Upper lobe of left lung (tissue), 6 donors: ENCODE data around the gene DOCK10. TPM values are rescaled to one million over a fixed set of nuclear protein-coding genes. Genes with fewer than 3 reads are reported as not detected.

Experiments
- ATAC-seq, 2 donors: fragments of 200-7000 bp; cut with Tn5 transposase; one replicate each; pipeline ENCODE4 v1.9.1; 2022; ENCODE audit warnings: mild to moderate bottlenecking in 2 of 2, moderate library complexity in 2 of 2; ENCODE audit not compliant: low FRiP score in 2 of 2
- DNase-seq, 2 donors: peaks; one replicate each; pipeline ENCODE4 v3.0.0-alpha.2; 2019 to 2020
- H3K27ac ChIP-seq, 4 donors: fragments of 200-600 bp; sonication (generic); one replicate each; pipeline ENCODE4 v1.5.1; 2016 to 2019
- H3K27me3 ChIP-seq, 4 donors: fragments of 200-600 bp; sonication (generic); one replicate each; pipeline ENCODE4 v1.5.1; 2017 to 2019
- H3K36me3 ChIP-seq, 4 donors: fragments of 200-600 bp; sonication (generic); one replicate each; pipeline ENCODE4 v1.5.1; 2016 to 2019
- H3K4me1 ChIP-seq, 4 donors: fragments of 200-600 bp; sonication (generic); one replicate each; pipeline ENCODE4 v1.5.1; 2018 to 2019
- H3K4me3 ChIP-seq, 4 donors: fragments of 200-600 bp; sonication (generic); one replicate each; pipeline ENCODE4 v1.5.1; 2017 to 2019; ENCODE audit warnings: mild to moderate bottlenecking in 2 of 4, moderate library complexity in 1 of 4
- H3K9me3 ChIP-seq, 4 donors: fragments of 200-600 bp; sonication (generic); one replicate each; pipeline ENCODE4 v1.5.1; 2018 to 2019
- EP300 ChIP-seq, 4 donors: sonication (generic); formaldehyde crosslinking; IDR thresholded peaks; one replicate each; pipeline ENCODE4 v1.5.1; 2017; ENCODE audit warnings: antibody characterized with exemption in 4 of 4, control low read depth in 2 of 4
- POLR2A ChIP-seq, 4 donors: fragments of 450-650 bp; IDR thresholded peaks; one replicate each; pipeline ENCODE4 v1.5.1; 2016 to 2017; ENCODE audit warnings: antibody characterized with exemption in 4 of 4, mild to moderate bottlenecking in 2 of 4
- POLR2AphosphoS5 ChIP-seq, 2 donors: sonication (generic); formaldehyde crosslinking; IDR thresholded peaks; one replicate each; pipeline ENCODE4 v1.5.1; 2017; ENCODE audit warnings: antibody characterized with exemption in 2 of 2
- WGBS, 2 donors: methylation state at CpG; one replicate each; pipeline ENCODE4 v1.1.5; 2017 to 2018; 5-methylcytosine and 5-hydroxymethylcytosine counted together
- total RNA-seq, 6 donors: library from RNA; depleted of rRNA in 4 of 6; stranded (reverse); fragments of >200 nt in 4 of 6; gene quantifications; one replicate each; pipeline versions ENCODE4 v1.1.0 to v1.2.1, GENCODE V29; 2016 to 2021
- TF ChIP-seq, protein P1 (sequence below), 6 experiments: fragments of 450-650 bp in 4 of 6; fragments of 200-600 bp in 2 of 6; sonication (generic) in 2 of 6; IDR thresholded peaks; one replicate each; pipeline ENCODE4 v1.5.1; 2016 to 2019; ENCODE audit warnings: antibody characterized with exemption in 6 of 6
- donor health status: DM: no; HTN: no; CAD: no; lungs with moderate emphysema.
- donor health status: DM: no; HTN: yes; CAD: no; lungs with severe emphysema.

DOCK10 gene
- total RNA-seq, 6 donors from 2014 or later: 17.6 to 127 (median 39.9) TPM

DNA sequence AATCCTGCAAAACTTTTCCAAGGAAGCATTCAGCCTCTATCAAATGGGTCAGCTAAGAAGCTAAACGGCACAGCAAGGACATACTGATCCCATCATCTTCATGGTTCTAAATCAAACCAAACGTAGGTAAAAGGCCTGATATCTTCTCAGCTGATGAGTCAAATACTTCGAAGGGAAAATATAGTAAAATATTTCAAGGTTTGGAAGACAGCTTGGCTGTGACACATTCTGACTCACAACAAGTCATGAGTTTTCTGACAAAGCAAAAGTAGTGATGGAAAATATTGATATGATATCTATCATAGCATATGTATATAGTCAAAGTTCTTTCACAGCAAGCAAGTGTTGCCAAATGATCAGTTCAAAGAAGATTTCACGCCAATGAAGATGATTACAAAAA is 31.5 kb downstream of the DOCK10 start:
- H3K9me3 ChIP-seq: no peaks in the 10 kb centered on the region
- no peak for TF ChIP-seq POLR2A (IDR thresholded peaks at IDR 0.05)
- TF ChIP-seq, protein P1, sequence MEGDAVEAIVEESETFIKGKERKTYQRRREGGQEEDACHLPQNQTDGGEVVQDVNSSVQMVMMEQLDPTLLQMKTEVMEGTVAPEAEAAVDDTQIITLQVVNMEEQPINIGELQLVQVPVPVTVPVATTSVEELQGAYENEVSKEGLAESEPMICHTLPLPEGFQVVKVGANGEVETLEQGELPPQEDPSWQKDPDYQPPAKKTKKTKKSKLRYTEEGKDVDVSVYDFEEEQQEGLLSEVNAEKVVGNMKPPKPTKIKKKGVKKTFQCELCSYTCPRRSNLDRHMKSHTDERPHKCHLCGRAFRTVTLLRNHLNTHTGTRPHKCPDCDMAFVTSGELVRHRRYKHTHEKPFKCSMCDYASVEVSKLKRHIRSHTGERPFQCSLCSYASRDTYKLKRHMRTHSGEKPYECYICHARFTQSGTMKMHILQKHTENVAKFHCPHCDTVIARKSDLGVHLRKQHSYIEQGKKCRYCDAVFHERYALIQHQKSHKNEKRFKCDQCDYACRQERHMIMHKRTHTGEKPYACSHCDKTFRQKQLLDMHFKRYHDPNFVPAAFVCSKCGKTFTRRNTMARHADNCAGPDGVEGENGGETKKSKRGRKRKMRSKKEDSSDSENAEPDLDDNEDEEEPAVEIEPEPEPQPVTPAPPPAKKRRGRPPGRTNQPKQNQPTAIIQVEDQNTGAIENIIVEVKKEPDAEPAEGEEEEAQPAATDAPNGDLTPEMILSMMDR (IDR thresholded peaks at IDR 0.05): no peak
- TF ChIP-seq EP300 (IDR thresholded peaks at IDR 0.05): no peak
- no peak for TF ChIP-seq POLR2AphosphoS5 (IDR thresholded peaks at IDR 0.05)
- H3K27me3 ChIP-seq: no peaks in the 10 kb centered on the region
- DNase-seq (no peak), ATAC-seq (no peak)
- no peak overlapping the region for H3K27ac ChIP-seq
- peaks cover 0 to 3% (median 0%) of the 10 kb centered on the region in 4 donors for H3K4me1 ChIP-seq
- H3K4me3 ChIP-seq: no peak overlapping the region
- no peaks in the 10 kb centered on the region for H3K36me3 ChIP-seq
- 83 to 84% methylated on average over 4 of the region's 4 CpGs for whole genome bisulfite sequencing, 2 donors

DNA sequence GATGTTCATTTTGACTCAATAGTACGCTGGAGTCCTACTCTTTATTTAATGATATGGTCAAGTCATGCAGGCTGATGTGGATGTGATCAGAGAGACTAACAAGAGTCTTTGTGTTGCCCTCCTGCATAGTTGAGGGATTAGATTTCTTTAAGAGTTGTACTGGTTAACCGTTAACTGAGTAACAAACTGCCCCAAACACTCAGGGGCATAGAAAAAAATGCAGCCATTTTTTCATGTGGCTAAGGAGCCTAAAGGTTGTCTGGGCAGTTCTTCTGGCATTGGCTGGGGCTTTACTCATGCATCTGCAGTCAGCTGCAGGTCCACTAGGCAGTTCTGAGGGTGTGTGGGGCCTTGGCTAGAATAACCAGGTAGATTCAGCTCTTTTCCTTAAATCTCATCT is 32.5 kb downstream of the DOCK10 start:
- TF ChIP-seq, protein P1 (IDR thresholded peaks at IDR 0.05): no peak
- TF ChIP-seq EP300 (IDR thresholded peaks at IDR 0.05) (no peak), POLR2A (IDR thresholded peaks at IDR 0.05) (no peak)
- WGBS, 2 donors: 70 to 71% methylated on average over 2 of the region's 2 CpGs
- Histone ChIP-seq H3K4me1 (peaks cover 0 to 3% (median 0%) of the 10 kb centered on the region in 4 donors), H3K4me3 (no peak overlapping the region), H3K9me3 (no peaks in the 10 kb centered on the region), H3K27me3 (no peaks in the 10 kb centered on the region), H3K27ac (no peak overlapping the region), H3K36me3 (no peaks in the 10 kb centered on the region)
- DNase-seq: no peak
- no peak for ATAC-seq

DNA sequence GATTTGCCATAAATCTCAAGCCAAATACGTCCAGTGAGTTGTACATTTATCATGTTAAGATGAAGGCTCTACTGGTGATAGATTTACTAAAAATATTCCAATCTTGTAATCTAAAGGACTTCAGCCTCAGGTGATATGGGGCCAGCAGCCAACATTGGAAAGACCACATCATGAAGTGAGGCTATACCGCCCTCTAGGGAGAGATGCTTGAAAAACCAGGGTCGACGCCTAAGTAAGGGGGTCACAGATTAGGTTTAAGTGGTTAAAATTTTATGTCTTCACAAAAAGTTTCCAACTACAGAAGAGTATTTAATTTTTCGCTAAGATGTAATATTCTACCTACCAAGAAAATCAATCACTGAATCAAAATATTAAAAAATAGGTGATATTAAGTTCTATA is 33.3 kb downstream of the DOCK10 start:
- no peaks in the 10 kb centered on the region for H3K27me3 ChIP-seq
- no peak overlapping the region for H3K4me3 ChIP-seq
- no peaks in the 10 kb centered on the region for H3K36me3 ChIP-seq
- ATAC-seq (no peak), DNase-seq (no peak)
- no peaks in the 10 kb centered on the region for H3K9me3 ChIP-seq
- peaks cover 0 to 3% (median 0%) of the 10 kb centered on the region in 4 donors for H3K4me1 ChIP-seq
- TF ChIP-seq EP300 (IDR thresholded peaks at IDR 0.05): no peak
- TF ChIP-seq, protein P1 (IDR thresholded peaks at IDR 0.05): no peak
- no peak for TF ChIP-seq POLR2A (IDR thresholded peaks at IDR 0.05)
- no peak for TF ChIP-seq POLR2AphosphoS5 (IDR thresholded peaks at IDR 0.05)
- H3K27ac ChIP-seq: no peak overlapping the region
- 70 to 72% methylated on average over 5 of the region's 5 CpGs for WGBS, 2 donors

DNA sequence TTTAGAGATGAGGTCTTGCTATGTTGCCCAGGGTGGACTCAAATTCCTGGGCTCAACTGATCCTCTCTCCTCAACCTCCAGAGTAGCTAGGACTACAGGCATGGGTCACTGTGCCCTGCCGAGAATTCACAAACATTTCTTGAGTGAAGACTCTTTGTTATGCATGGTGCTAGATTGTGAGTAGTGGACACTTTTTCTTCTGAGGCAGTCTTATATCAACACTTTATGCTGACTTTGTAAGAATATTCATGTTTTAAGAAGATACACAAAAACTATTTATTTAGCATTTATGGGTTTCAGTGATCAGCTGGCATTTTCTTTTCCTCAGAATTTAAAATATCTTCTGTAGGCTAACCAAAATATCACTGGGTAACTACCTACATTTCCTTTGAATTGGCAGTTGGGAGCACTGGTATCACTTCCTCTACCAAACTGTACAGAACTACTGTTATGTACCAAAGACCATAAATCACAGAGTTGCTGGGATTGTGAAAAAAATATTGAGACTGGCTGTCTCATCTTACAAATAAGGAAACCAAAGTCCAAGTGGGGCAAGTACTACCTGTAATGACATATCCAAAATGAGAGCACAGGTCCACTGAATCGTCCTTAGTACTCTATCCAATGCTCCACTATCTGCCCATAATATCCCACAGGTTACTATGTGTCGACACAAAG is 34.0 kb downstream of the DOCK10 start:
- Histone ChIP-seq H3K27me3 (no peaks in the 10 kb centered on the region), H3K36me3 (no peaks in the 10 kb centered on the region), H3K27ac (no peak overlapping the region), H3K9me3 (no peaks in the 10 kb centered on the region), H3K4me1 (no peaks in the 10 kb centered on the region), H3K4me3 (no peak overlapping the region)
- 67 to 75% methylated on average over 3 of the region's 3 CpGs for WGBS, 2 donors
- no peak for TF ChIP-seq POLR2AphosphoS5 (IDR thresholded peaks at IDR 0.05)
- TF ChIP-seq EP300 (IDR thresholded peaks at IDR 0.05): no peak
- TF ChIP-seq, protein P1 (IDR thresholded peaks at IDR 0.05): no peak
- TF ChIP-seq POLR2A (IDR thresholded peaks at IDR 0.05): no peak
- DNase-seq (no peak), ATAC-seq (no peak)

DNA sequence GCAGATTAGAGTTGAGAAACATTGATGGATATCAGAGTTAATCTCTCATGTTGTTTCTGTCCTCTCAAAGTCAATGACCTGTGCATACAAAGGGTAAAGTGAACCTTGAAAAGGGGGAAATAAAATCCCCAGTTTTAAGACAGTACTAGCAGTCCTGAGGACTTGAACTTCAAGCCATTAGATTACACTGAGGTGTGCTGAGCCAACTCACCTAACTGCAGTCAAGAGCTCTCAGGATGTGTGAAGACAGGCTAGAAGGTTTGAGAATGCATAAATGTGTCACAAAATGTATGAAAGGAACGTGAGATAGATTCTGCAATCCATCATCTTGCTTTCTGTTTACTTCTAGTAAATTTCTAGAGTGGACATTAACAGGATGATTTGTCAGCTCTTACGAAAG is 35.5 kb downstream of the DOCK10 start:
- TF ChIP-seq EP300 (IDR thresholded peaks at IDR 0.05) (no peak), POLR2A (IDR thresholded peaks at IDR 0.05) (no peak), POLR2AphosphoS5 (IDR thresholded peaks at IDR 0.05) (no peak)
- TF ChIP-seq, protein P1 (IDR thresholded peaks at IDR 0.05): no peak
- no peaks in the 10 kb centered on the region for H3K36me3 ChIP-seq
- H3K4me3 ChIP-seq: no peak overlapping the region
- H3K4me1 ChIP-seq: no peaks in the 10 kb centered on the region
- WGBS, 2 donors: 53 to 63% methylated on average over 2 of the region's 2 CpGs
- H3K27me3 ChIP-seq: no peaks in the 10 kb centered on the region
- no peak for DNase-seq
- no peak for ATAC-seq
- H3K27ac ChIP-seq: no peak overlapping the region
- no peaks in the 10 kb centered on the region for H3K9me3 ChIP-seq
